Measurements from ENCODE around the gene PTPRT.

- TF ChIP-seq, protein P1, sequence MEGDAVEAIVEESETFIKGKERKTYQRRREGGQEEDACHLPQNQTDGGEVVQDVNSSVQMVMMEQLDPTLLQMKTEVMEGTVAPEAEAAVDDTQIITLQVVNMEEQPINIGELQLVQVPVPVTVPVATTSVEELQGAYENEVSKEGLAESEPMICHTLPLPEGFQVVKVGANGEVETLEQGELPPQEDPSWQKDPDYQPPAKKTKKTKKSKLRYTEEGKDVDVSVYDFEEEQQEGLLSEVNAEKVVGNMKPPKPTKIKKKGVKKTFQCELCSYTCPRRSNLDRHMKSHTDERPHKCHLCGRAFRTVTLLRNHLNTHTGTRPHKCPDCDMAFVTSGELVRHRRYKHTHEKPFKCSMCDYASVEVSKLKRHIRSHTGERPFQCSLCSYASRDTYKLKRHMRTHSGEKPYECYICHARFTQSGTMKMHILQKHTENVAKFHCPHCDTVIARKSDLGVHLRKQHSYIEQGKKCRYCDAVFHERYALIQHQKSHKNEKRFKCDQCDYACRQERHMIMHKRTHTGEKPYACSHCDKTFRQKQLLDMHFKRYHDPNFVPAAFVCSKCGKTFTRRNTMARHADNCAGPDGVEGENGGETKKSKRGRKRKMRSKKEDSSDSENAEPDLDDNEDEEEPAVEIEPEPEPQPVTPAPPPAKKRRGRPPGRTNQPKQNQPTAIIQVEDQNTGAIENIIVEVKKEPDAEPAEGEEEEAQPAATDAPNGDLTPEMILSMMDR (IDR thresholded peaks at IDR 0.05; ENCODE audit: insufficient read depth, low read length, poor library complexity, severe bottlenecking) = no peak
- no peak for TF ChIP-seq EZH2phosphoT487 (conservative IDR thresholded peaks at IDR 0.05; ENCODE audit: low read length)
These were observed 1137.8 kb downstream of the PTPRT start for GRCh38 chr20:42051921-42052320.

Measured in SU-DHL-6 (cell line).